ENCODE measurements around the gene CDCA4. TPM values are rescaled to one million over a fixed set of nuclear protein-coding genes. Genes with fewer than 3 reads are reported as not detected.

Gene CDCA4
- total RNA-seq, 1 experiment from 2014 or later = 57.7 TPM

DNA sequence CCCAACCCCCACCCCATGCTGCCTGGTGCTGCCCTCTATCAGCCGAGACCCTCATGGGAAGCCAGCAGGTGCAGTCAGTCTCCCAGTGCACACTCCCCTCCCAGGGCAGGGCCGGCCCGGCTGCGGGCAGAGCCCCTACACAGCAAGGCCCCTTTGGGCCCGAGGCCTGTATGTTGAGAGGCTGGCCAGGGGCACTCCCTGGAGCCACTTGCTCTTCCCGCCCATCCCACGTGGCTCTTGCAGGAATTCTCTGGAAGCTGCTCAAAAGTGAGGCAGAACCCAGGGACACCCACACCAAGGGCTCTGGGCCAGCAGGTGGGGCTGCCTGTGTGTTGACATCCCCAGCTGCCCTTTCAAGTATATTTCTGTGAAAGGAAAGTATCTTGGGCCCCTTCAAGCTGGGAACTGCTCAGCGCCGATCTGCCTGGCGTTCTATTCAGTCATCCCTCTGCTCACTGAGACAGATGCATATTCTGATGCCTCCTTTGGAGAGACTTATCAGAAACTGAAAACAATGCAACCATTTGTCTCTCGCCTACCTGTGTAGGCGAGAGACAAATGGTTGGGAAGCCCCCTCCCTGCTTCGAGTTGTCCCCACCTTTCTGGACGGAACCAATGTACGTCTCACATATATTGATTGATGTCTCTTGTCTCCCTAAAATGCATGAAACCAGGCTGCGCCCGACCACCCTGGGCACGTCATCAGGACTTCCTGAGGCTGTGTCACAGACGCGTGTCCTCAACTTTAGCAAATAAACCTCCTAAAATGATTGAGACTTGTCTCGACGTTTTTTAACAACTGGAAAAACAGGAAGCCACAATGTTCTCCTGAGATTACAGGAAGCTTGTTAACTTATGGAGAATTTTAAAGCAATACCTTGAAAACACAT lies 38.4 kb upstream of the CDCA4 start:
- Histone ChIP-seq H3K14ac (ENCODE audit: insufficient read depth, low read length) (no peak overlapping the region; the same call in 1 of the 2 replicates), H2BK5ac (ENCODE audit: insufficient read length, low read length) (no peak overlapping the region), H2BK120ac (ENCODE audit: low read depth, low read length, poor library complexity, severe bottlenecking) (no peak overlapping the region), H3T11ph (ENCODE audit: low read length) (no peak overlapping the region), H3K23me2 (ENCODE audit: insufficient read length, low read depth, low read length, poor library complexity, severe bottlenecking) (no peaks in the 10 kb centered on the region), H3K27me3 (ENCODE audit: insufficient read depth, low read length) (peaks cover 8% of the 10 kb centered on the region), H3K9me3 (ENCODE audit: control insufficient read depth, low read depth, low read length) (no peaks in the 10 kb centered on the region), H3K27ac (ENCODE audit: insufficient read length, low read depth, low read length) (no peak overlapping the region), H4K5ac (ENCODE audit: insufficient read length, low read depth, low read length) (no peak overlapping the region), H3K4me1 (ENCODE audit: insufficient read depth, low read length) (no peaks in the 10 kb centered on the region), H3K56ac (ENCODE audit: insufficient read length, low read depth, low read length) (no peak overlapping the region), H3K4me2 (ENCODE audit: insufficient read depth, insufficient read length, low read length) (no peak overlapping the region), H2BK15ac (ENCODE audit: low read depth, low read length) (no peak overlapping the region), H4K91ac (ENCODE audit: insufficient read length, low read depth, low read length) (no peak overlapping the region), H3K79me2 (ENCODE audit: insufficient read depth, low read length) (no peaks in the 10 kb centered on the region), H4K20me1 (ENCODE audit: control insufficient read depth, insufficient read depth, insufficient read length) (no peaks in the 10 kb centered on the region), H3K79me1 (ENCODE audit: insufficient read depth, low read depth, low read length, poor library complexity, severe bottlenecking) (no peaks in the 10 kb centered on the region), H3K18ac (ENCODE audit: insufficient read length, low read depth, low read length) (no peak overlapping the region), H3K23ac (ENCODE audit: insufficient read length, low read depth, low read length) (no peak overlapping the region), H2BK20ac (ENCODE audit: low read depth, low read length, poor library complexity, severe bottlenecking) (no peak overlapping the region), H2BK12ac (ENCODE audit: insufficient read length, low read depth, low read length) (no peak overlapping the region), H3K4ac (ENCODE audit: low read depth, low read length) (no peak overlapping the region), H3K9ac (ENCODE audit: extremely low read depth, insufficient read length, low read length) (no peak overlapping the region), H2AK5ac (ENCODE audit: insufficient read length, low read length) (no peak overlapping the region), H4K8ac (replicated peaks; ENCODE audit: insufficient read length, low read depth, low read length) (no peak overlapping the region), H2AFZ (ENCODE audit: low read length) (no peak overlapping the region)
- peaks cover 10% of the 10 kb centered on the region for H3K27me3 Mint-ChIP-seq (ENCODE audit: low read depth)
- TF ChIP-seq, protein P1, sequence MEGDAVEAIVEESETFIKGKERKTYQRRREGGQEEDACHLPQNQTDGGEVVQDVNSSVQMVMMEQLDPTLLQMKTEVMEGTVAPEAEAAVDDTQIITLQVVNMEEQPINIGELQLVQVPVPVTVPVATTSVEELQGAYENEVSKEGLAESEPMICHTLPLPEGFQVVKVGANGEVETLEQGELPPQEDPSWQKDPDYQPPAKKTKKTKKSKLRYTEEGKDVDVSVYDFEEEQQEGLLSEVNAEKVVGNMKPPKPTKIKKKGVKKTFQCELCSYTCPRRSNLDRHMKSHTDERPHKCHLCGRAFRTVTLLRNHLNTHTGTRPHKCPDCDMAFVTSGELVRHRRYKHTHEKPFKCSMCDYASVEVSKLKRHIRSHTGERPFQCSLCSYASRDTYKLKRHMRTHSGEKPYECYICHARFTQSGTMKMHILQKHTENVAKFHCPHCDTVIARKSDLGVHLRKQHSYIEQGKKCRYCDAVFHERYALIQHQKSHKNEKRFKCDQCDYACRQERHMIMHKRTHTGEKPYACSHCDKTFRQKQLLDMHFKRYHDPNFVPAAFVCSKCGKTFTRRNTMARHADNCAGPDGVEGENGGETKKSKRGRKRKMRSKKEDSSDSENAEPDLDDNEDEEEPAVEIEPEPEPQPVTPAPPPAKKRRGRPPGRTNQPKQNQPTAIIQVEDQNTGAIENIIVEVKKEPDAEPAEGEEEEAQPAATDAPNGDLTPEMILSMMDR (conservative IDR thresholded peaks at IDR 0.05) = peak; percentile 33; the same call in 1 of the 3 replicates
- peak; percentile 60 for DNase-seq
- H3K4me3 Mint-ChIP-seq = no peak overlapping the region
- peaks cover 23 to 36% of the 10 kb centered on the region in 2 experiments for H3K4me1 Mint-ChIP-seq
- no peak overlapping the region; a peak in 2 of 7 replicates for H3K27ac Mint-ChIP-seq
- no CpG with 5 or more reads among the region's 22 CpGs for WGBS (ENCODE audit: extremely low coverage, insufficient read length, low lambda C conversion rate)
- no peaks in the 10 kb centered on the region; a peak in 1 of 7 replicates for H3K36me3 Mint-ChIP-seq (ENCODE audit: insufficient read depth in 1 of 3, low read depth in 3 of 3)
- H3K9me3 Mint-ChIP-seq = no peaks in the 10 kb centered on the region
